Activated CD8-positive, alpha-beta memory T cell treated with anti-CD3 and anti-CD28 coated beads for 36 hours (primary cell): Measurements from ENCODE around the gene PHTF2. TPM values are rescaled to one million over a fixed set of nuclear protein-coding genes. Genes with fewer than 3 reads are reported as not detected.

ENCODE experiments used
- CTCF ChIA-PET: fragments of 350-600 bp; sonication (Branson Sonifier 250); formaldehyde crosslinking; loops from one replicate; lab custom pipeline; 2021; ENCODE audit warnings: antibody characterized with exemption; lab: Charles Lee
- POLR2A ChIA-PET: fragments of 350-600 bp; sonication (Branson Sonifier 250); formaldehyde crosslinking; loops from one replicate; lab custom pipeline; 2021; ENCODE audit warnings: antibody characterized with exemption; lab: Charles Lee
- total RNA-seq, 2 experiments: library from RNA; stranded (reverse); gene quantifications; one replicate each; pipeline ENCODE4 v1.2.3, GENCODE V29; 2021

The PHTF2 gene
- total RNA-seq, 2 experiments from 2014 or later, result 39.4 to 46.0 TPM

DNA sequence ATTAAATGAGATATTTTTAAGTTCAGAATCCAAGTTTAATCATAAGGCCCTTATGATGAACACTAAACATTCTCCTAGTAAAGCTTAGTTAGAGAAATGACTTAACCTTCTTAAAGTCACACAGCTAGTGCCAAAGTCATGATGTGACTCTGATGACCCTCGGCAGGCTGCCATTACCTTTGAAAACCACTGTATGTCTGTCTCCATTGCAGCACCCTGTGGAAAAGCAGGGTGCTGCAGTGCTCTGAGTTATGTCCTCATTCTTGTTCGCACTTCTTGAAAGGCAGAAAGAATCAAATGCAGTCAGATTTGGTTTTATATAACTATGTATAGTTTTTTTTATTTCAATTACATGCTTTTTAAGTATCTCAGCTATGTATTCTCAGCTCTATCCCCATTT is 105.0 kb downstream of the PHTF2 start:
- POLR2A ChIA-PET, result no interaction called here

DNA sequence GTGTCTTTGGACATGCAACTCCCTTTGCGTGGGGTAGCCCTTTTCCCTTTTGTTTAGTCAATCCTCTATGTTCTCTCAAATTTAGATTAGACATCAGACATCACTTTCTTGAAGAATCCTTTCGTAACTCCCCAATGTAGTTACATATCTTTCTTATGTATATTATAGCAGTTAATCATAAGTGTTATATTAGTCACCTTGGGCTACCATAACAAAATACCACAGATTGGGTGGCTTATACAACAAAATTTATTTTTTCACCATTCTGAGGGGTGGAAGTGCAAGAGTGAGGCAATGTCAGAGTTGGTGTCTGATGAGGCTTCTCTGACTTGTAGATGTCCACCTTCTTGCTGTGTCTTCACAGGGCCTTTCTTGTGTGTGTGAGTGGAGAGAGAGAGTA is 105.7 kb downstream of the PHTF2 start:
- ChIA-PET CTCF (no interaction called here), POLR2A (no interaction called here)

More for the DNA sequence above, 105.0 kb downstream of the PHTF2 start:
- CTCF ChIA-PET, result no interaction called here

DNA sequence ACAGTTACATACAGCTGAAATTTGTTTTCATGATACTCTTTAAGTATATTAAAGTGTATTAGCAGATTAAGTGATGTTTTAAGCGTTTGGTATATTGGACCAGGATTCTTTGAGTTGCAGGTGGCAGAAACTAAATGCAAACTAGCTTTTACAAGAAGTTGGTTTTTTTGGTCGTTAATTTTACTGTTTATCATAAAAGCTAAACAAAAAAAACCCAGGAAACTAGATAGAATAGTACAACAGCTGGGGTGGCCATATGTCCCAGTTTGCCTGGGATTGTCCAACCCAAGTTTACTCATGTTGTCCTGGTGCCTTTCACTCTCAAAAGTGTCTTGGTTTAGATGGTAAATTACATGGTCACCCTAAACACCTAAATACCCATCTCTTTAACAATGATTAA is 108.7 kb downstream of the PHTF2 start:
- CTCF ChIA-PET, result no interaction called here
- POLR2A ChIA-PET, result no interaction called here

DNA sequence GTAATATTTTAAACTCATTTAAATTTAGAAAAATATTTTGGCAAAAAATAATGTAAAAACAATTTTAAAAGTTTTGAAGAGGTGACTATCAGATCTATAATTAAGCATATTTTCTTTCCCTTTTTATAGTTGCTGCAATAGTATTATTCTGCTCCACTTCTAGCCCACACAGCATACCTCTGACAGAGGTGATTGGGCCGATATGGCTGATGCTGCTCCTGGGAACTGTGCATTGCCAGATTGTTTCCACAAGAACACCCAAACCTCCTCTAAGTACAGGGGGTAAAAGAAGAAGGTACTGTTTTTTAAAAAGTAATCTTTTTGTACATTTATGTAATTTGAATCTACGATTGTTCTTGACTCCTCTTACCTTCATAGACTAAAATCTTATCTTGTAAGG is 110.1 kb downstream of the PHTF2 start:
- ChIA-PET POLR2A (no interaction called here), CTCF (no interaction called here)

DNA sequence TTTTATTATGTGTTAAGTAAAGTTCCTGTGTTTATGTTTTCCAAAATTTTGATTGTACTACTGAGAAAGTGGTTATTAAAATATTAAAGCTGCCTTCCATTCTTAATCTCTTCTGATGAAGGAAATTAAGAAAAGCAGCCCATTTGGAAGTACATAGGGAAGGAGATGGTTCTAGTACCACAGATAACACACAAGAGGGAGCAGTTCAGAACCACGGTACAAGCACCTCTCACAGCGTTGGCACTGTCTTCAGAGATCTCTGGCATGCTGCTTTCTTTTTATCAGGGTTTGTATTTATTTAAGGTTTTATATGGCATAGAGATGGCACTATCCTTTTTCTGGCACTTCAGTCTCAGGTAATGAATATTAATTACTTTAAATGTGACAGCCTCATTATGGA is 111.6 kb downstream of the PHTF2 start:
- ChIA-PET POLR2A (no interaction called here), CTCF (no interaction called here)

DNA sequence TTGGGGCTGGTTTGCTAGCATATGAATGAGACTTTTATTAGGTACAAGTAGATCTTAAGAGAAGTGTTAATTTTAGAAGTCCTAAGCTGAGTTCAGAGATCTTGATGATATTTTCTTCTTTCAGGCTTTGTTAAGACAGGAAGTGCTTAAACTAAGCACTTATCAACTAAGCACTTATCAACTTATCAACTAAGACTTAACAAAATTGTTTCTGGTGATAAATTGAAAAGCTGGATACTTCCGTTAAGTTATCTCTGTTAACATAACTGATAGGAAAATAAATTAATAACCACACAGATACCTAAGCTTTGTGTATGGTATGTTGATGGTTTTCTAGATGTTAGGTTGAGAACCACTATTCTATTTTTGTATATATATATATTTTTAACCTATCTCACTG is 113.7 kb downstream of the PHTF2 start:
- POLR2A ChIA-PET, result no interaction called here
- CTCF ChIA-PET, result no interaction called here

DNA sequence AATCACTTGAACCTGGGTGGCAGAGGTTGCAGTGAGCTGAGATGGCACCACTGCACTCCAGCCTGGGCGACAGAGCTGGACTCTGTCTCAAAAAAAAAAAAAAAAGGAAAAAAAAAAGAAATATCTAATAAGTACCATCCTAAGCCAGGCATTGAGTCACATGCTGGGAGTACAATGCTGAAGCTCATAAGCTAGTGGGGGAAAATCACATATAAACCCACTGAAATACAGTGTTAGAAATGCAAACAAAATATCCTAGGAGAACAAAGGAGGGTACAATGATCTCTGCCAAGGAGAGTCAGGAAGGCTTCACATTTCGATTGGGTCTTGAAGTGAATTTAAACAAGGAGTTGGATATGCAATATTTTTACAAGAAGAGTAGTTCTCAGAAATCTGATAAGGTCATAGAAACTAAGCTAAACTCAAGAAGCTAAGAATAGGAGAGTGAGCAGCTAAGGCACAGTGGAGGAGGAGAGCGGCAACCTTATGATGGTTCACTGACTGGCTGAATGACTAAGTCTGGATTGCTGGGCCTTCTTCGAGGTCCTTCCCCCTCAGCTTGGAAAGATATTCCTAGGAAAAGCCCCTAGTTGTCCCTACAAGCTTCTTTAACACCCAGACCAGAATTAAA is 115.5 kb downstream of the PHTF2 start:
- POLR2A ChIA-PET, result interaction anchor here (0.5 to 0.7 kb wide), 2 partner anchors 18 to 292 kb away, joined by 3 to 10 read pairs; no protein-coding TSS in a partner anchor
- CTCF ChIA-PET, result no interaction called here

DNA sequence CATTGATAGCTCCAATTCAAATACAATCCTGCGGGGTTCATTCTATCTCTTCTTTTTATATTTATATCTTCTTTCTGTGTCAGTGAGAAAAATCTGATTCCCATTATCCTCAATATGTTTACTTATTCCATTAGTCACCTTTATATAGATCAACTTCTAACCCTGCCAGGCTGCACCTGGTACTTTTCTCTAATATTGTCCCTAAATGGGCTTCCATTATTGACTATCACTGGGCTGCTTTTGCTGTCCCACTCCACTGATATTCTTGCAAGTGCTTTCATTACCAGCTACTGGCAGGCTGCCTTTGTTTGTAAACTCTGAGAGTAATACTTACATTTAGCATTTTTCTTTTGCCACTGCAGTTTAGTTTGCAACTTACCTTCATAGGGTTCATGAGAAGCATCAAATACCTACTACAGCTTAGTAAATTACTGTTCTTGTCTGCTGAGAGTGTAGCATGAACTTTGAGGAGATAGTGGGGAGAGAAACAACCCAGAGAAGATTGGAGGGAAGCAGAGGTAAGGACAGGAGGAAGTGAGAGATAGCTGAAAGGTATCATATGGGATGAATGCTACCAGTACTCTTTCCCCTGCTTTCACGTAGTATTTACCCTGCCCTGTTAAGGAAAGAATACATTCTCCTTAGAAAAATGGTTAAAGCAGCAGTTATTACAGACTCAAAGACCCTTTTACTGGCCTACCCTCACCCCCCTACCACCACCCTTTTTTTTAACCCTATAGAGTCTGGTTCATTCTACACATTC is 119.1 kb downstream of the PHTF2 start:
- ChIA-PET CTCF (no interaction called here), POLR2A (no interaction called here)

DNA sequence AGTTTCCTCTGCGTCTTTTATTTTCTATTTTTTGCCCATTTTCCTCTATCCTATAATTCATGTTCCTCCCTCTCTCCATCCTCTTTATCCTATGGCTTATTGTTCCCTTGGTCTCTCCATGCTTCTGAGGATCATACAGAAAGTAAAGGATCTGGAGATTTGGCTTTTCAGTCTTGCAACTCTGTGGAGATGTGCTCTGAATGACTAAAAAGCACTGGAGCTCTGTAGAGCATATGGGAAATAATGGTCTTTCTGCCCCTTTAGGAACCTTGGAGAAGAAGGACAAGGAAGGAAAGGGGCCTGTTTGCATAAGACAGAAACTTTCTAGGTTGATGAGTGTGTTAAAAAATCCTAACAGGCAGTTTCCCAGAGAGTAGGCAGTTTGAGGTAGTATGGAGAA is 120.1 kb downstream of the PHTF2 start:
- ChIA-PET CTCF (interaction anchor here (0.8 kb wide), 1 partner anchor 17 kb away, joined by 3 read pairs; no protein-coding TSS in a partner anchor), POLR2A (no interaction called here)

DNA sequence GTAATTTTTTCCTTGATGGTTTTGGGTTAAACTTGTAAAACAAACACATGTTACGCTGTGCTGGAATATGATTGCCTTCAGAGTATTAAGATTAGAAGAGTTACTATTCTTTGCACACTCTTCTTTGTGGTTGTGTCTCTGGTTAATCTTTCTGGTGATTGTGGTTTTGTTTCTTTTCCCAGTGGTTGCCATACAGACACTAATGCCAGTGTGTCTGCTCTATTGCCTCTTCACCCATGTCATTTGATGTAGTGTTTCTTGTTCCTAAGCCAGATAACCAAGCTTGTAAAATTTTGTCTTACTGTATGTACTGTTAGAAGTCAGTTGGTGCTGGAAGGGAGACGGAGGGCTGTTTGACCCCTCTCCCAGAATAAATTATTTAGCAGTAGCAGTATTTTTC is 124.8 kb downstream of the PHTF2 start:
- POLR2A ChIA-PET, result interaction anchor here (0.6 kb wide), 1 partner anchor 155 kb away, joined by 6 read pairs; no protein-coding TSS in a partner anchor
- CTCF ChIA-PET, result no interaction called here

DNA sequence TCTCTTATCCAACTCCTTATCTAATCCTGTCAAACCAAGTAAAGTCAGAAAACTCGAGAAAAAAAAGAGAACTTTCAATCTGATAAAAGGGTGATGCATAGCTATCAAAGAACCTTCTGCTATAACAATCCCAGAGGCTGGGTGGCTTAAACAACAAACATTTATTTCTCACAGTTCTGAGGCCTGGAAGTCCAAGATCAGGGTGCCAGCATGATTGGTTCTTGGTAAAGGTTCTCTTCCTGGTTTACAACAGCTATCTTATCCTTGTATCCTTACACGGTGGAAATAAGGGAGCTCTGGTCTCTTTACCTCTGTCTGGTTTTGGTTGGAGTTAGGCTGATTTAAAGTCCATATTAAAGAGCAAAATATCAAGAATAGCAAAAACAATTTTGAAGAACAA is 131.9 kb downstream of the PHTF2 start:
- CTCF ChIA-PET, result no interaction called here
- POLR2A ChIA-PET, result no interaction called here

DNA sequence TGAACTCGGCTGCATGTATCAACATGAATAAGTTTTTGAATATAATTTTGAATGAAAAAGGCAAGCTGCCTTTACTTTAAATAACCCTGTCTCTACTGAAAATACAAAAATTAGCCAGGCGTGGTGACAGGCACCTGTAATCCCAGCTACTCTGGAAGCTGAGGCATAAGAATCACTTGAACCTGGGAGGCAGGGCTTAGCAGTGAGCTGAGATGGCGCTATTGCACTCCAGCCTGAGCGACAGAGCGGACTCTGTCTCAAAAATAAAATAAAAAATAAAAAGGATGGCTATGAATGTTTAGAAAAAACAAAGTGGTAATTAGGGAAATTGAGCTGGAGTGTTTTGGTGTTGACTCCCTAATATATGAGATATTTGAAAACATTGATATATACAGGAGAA is 133.3 kb downstream of the PHTF2 start:
- ChIA-PET CTCF (interaction anchor here (0.8 kb wide), 1 partner anchor 277 kb away, joined by 3 read pairs; no protein-coding TSS in a partner anchor), POLR2A (interaction anchor here (0.6 kb wide), 1 partner anchor 18 kb away, joined by 10 read pairs; no protein-coding TSS in a partner anchor)

DNA sequence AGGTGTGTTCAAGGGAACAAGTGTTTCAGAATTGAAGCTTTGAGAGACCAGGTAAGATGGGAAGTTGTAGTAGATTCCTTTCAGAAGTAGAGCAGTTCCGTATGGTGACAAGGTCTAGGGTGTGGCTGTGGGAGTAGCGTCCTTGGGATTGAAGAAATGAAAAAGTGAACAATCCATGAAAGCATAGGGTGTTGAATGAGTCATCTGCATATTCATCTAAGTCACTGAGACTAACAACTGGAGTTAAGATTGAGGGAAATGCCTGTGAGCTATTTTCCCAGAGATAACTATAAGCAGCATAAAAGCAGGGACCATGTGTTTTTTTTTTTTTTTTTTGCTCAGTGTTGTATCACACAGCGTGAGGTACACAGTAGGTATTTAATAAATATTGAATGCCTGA is 134.8 kb downstream of the PHTF2 start:
- CTCF ChIA-PET, result interaction anchor here (0.6 kb wide), 1 partner anchor 282 kb away, joined by 3 read pairs; no protein-coding TSS in a partner anchor
- POLR2A ChIA-PET, result no interaction called here

DNA sequence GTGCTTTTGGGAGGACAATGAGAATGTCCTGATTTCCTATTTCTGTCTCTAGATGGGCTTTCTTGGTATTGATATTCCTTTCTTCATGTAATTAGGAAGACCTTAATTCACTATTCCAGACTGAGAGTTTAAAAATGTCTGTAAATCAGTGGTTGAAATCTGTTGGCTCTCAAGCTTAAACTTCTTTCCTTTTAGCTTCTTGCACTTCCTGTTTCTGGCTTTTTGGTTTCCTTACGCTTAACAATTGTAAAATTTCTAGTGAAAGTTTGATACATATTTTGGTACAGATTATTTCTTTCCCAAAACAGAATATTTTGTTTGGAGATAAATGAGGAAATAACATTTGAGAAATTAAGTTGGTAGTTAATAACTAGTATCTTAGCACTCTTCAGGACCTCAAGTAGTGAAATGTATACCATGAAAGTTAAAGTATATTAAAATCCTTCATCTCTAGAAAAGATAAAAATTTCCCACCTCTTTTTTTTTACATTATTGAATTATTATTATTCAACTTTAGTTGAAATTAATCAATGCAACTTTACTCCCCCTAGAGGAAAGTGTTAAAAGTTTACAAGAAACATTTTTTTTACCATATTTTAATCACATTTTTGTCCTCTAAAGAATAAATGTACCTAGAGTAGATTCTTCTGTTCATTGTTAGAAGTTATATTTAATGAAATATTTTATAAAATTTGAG is 137.2 kb downstream of the PHTF2 start:
- POLR2A ChIA-PET, result no interaction called here

DNA sequence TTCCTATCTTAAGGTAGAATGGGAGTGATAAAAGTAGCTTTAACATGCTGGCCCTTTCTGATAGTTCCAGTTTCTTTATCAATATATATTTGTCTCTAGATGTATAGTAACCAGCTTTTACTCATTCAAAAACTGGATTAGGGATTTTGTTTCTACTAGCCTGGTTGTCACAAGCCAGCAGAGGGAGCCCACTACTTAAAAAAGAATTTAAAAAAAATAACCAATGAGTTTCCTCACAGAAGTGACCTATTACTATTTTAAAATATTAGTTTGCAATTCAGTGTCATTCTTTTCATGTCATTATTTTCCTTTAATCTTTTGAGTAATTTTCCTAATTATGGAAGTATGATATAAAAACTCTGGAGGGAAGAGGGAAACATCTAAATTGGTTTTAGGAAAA is 142.1 kb downstream of the PHTF2 start:
- POLR2A ChIA-PET, result no interaction called here
- CTCF ChIA-PET, result no interaction called here

More for the DNA sequence above, 137.2 kb downstream of the PHTF2 start:
- CTCF ChIA-PET, result interaction anchor here (0.6 to 1.0 kb wide), 2 partner anchors 17 to 358 kb away, joined by 3 read pairs; no protein-coding TSS in a partner anchor

DNA sequence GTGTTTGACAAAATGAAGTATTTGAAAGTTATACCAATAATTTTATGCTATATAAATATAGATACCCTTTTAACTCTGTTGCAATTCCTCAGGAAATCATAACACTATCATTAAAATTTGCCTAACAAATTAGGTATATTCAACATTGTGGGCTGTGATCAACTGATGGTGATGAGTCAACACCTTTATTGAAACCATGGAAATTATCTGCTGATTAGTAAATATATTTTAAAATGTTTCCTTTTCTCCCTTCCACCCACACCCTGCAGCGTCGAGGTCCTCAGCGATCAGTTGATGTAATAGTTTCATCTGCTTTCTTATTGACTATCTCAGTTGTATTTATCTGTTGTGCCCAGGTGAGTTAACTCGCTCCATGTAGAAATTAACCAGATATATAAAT is 143.9 kb downstream of the PHTF2 start:
- ChIA-PET CTCF (no interaction called here), POLR2A (no interaction called here)

DNA sequence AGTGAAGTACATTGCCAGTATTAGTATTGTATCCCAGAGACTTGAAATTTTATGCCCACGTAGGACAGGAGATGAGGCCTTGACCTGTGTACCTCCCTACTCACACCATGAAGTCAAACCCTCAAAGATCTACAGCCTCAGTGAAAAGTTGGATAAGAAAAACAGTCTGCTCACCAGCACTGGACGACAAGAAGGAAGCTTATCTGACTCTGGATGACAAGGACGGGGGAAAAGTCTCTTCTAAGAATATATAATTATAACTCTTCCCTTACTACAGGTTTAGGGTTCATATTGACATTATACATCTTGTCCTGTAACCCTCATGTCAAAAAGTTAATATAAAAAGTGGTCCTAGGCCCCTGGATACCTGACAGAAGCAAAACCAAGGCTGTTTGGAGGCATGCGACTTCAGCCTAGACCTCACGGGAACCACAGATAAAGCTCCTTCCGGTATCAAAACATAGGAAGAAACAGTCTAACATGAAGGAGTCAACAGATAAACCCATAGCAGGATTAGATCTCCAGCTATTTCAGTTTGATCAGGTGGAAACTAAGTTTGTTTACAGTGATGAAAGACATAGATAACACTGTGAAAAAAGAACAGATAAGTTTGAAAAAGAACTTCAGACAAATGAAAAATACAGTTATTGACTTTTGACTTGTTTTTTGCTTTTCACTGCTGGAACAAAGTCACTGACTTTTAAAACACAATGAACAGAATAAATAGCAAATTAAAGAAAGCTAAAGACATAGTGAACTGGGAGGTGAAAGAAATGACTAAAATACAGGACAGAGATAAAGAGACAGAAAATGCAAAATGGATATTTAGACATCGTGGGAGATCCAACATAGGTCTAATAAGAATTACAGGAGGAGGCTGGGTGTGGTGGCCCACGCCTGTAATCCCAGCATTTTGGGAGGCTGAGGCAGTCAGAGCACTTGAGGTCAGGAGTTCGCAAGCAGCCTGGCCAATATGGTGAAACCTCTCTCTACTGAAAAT is 145.9 kb downstream of the PHTF2 start:
- ChIA-PET CTCF (no interaction called here), POLR2A (no interaction called here)

DNA sequence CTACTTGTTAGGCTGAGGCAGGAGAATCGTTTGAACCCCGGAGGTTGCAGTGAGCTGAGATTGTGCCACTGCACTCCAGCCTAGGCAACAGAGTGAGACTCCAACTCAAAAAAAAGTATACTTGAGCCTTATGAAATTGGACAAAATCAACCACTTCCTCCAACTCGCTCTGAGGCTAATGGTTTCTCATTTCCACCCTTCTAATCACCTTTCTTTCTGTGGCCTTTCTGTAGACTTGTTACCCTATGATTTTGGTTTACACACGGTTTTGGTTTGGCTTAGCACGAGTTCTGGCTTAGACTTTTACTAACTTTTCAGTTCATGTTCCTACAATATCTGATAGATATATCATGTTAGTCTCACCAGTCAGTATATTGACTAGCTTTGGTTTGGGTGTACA is 152.0 kb downstream of the PHTF2 start:
- CTCF ChIA-PET, result no interaction called here
- POLR2A ChIA-PET, result no interaction called here
